Subcutaneous adipose tissue (tissue), 4 donors: Measurements from ENCODE around the gene DND1. TPM values are rescaled to one million over a fixed set of nuclear protein-coding genes. Genes with fewer than 3 reads are reported as not detected.

Source experiments
- CTCF ChIP-seq: fragments of 450-650 bp; IDR thresholded peaks from one replicate; pipeline ENCODE4 v1.5.1; 2016; ENCODE audit warnings: low read depth, mild to moderate bottlenecking, control low read depth, antibody characterized with exemption, moderate library complexity
- total RNA-seq, 4 donors: library from RNA; depleted of rRNA; stranded (reverse); fragments of >200 nt; gene quantifications; one replicate each; pipeline ENCODE4 v1.1.0, GENCODE V29; 2016

The DND1 gene
- total RNA-seq, 4 donors from 2014 or later = 0.66 to 1.3 (median 1.2) TPM; not detected in 1

- TF ChIP-seq CTCF = no peak
These were observed 37.8 kb downstream of the DND1 start for GRCh38 chr5:140635291-140636257.

GRCh38 chr5:140634103-140634502 lies 39.3 kb downstream of the DND1 start:
- TF ChIP-seq CTCF = no peak

- TF ChIP-seq CTCF = no peak
These were observed 39.9 kb downstream of the DND1 start for GRCh38 chr5:140633501-140633900.

- TF ChIP-seq CTCF = no peak
These were observed 40.3 kb downstream of the DND1 start, which contains the start of gene CD14 for GRCh38 chr5:140633021-140633471. Gene CD14 (minus strand): TSS chr5:140633175. CDS start chr5:140633071, 104 bp downstream.

- no peak for TF ChIP-seq CTCF
These were observed 40.9 kb downstream of the DND1 start for GRCh38 chr5:140632366-140633020.

GRCh38 chr5:140631831-140632365 lies 41.5 kb downstream of the DND1 start:
- no peak for TF ChIP-seq CTCF

GRCh38 chr5:140631036-140631417 lies 42.3 kb downstream of the DND1 start:
- TF ChIP-seq CTCF = no peak
